B cell (primary cell): ENCODE data around the gene ZNF615. TPM values are rescaled to one million over a fixed set of nuclear protein-coding genes. Genes with fewer than 3 reads are reported as not detected.
"Not testable (repeated sequence)": the region's sequence is repeated elsewhere in the genome, so short reads cannot be mapped to it uniquely, and the experiment has no call there.

Experiments used
- ATAC-seq: fragments of 200-7000 bp; cut with Tn5 transposase; one replicate; pipeline ENCODE4 v1.10.0; 2021; ENCODE audit warnings: low read depth, mild to moderate bottlenecking, moderate number of reproducible peaks, moderate library complexity
- CTCF ChIA-PET: fragments of 350-600 bp; sonication (Branson Sonifier 250); formaldehyde crosslinking; loops from one replicate; lab custom pipeline; 2021; ENCODE audit warnings: antibody characterized with exemption, inconsistent platforms; lab: Charles Lee
- POLR2A ChIA-PET: fragments of 350-600 bp; sonication (Branson Sonifier 250); formaldehyde crosslinking; loops from one replicate; lab custom pipeline; 2021; ENCODE audit warnings: antibody characterized with exemption; lab: Charles Lee
- DNase-seq: peaks from one replicate; pipeline ENCODE4 v3.0.0; 2013
- H2AFZ ChIP-seq: 2 replicates; pipeline ENCODE4 v1.6.1; 2012; ENCODE audit warnings: mild to moderate bottlenecking, low read depth, low read length; ENCODE audit not compliant: insufficient read depth, poor library complexity, severe bottlenecking
- H3K27ac ChIP-seq, 2 donors: 1 replicate in 1 of 2; 2 replicates in 1 of 2; pipeline ENCODE4 v1.5.1; 2012 to 2013; ENCODE audit warnings: low read length in 2 of 2, mild to moderate bottlenecking in 2 of 2, moderate library complexity in 1 of 2
- H3K27me3 ChIP-seq, 4 experiments: fragments of 200-600 bp in 1 of 4; sonication (generic) in 1 of 4; replicated peaks in 1 of 4; 1 replicate in 2 of 4; 2 replicates in 2 of 4; pipeline versions ENCODE4 v1.6.1 to v1.7.0; 2013 to 2016; ENCODE audit warnings: low read length in 3 of 4, mild to moderate bottlenecking in 2 of 4, mixed read lengths in 1 of 4, moderate library complexity in 1 of 4; ENCODE audit not compliant: insufficient read depth in 4 of 4, control insufficient read depth in 3 of 4; ENCODE audit errors: control extremely low read depth in 1 of 4
- H3K36me3 ChIP-seq, 2 experiments: replicated peaks in 1 of 2; 1 replicate in 1 of 2; 2 replicates in 1 of 2; pipeline versions ENCODE4 v1.6.1 to v1.7.1; 2013; ENCODE audit warnings: low read length in 1 of 2; ENCODE audit not compliant: insufficient read depth in 2 of 2, control insufficient read depth in 1 of 2; ENCODE audit errors: control extremely low read depth in 1 of 2, extremely low read depth in 1 of 2
- H3K4me1 ChIP-seq, 2 donors: fragments of 200-600 bp in 1 of 2; sonication (generic) in 1 of 2; 1 replicate in 1 of 2; 2 replicates in 1 of 2; pipeline versions ENCODE4 v1.5.1 to v1.6.1; 2013 to 2017; ENCODE audit warnings: low read length in 2 of 2; ENCODE audit not compliant: control insufficient read depth in 2 of 2, insufficient read depth in 2 of 2
- H3K4me2 ChIP-seq: replicated peaks from 2 replicates; pipeline ENCODE3; 2012; ENCODE audit warnings: mild to moderate bottlenecking, low read depth, low read length; ENCODE audit not compliant: poor library complexity, severe bottlenecking
- H3K4me3 ChIP-seq, 5 experiments: fragments of 200-600 bp in 1 of 5; sonication (generic) in 1 of 5; 1 replicate in 3 of 5; 2 replicates in 2 of 5; pipeline versions ENCODE4 v1.5.1 to v1.7.0; 2011 to 2016; ENCODE audit warnings: low read length in 4 of 5, mild to moderate bottlenecking in 4 of 5, low read depth in 2 of 5, control low read depth in 1 of 5, moderate library complexity in 1 of 5; ENCODE audit not compliant: insufficient read depth in 1 of 5; ENCODE audit errors: control extremely low read depth in 1 of 5, extremely low read depth in 1 of 5
- H3K79me2 ChIP-seq: fragments of 200-600 bp; sonication (generic); one replicate; pipeline ENCODE4 v1.6.0; 2016; ENCODE audit warnings: low read length; ENCODE audit not compliant: control insufficient read depth, insufficient read depth
- H3K9ac ChIP-seq: fragments of 200-600 bp; sonication (generic); 2 replicates; pipeline ENCODE4 v1.6.1; 2017; ENCODE audit warnings: mild to moderate bottlenecking, low read length, moderate library complexity
- H3K9me3 ChIP-seq, 3 donors: one replicate each; pipeline versions ENCODE4 v1.6.1 to v1.7.1; 2013; ENCODE audit warnings: low read length in 2 of 3; ENCODE audit not compliant: control insufficient read depth in 2 of 3, insufficient read depth in 1 of 3; ENCODE audit errors: control extremely low read depth in 1 of 3
- H4K20me1 ChIP-seq: 2 replicates; pipeline ENCODE4 v1.6.0; 2012; ENCODE audit warnings: mild to moderate bottlenecking, low read length; ENCODE audit not compliant: insufficient read depth, control insufficient read depth, poor library complexity, severe bottlenecking
- H3K27ac Mint-ChIP-seq: one replicate; pipeline ENCODE4 v1.8.0; 2021; ENCODE audit warnings: mixed read lengths
- H3K27me3 Mint-ChIP-seq: one replicate; pipeline ENCODE4 v1.8.0; 2021; ENCODE audit warnings: mixed read lengths
- H3K4me1 Mint-ChIP-seq: one replicate; pipeline ENCODE4 v1.8.0; 2021; ENCODE audit warnings: mixed read lengths
- H3K4me3 Mint-ChIP-seq: one replicate; pipeline ENCODE4 v1.8.0; 2021; ENCODE audit warnings: mixed read lengths
- H3K9me3 Mint-ChIP-seq: one replicate; pipeline ENCODE4 v1.8.0; 2022; ENCODE audit warnings: mixed read lengths; ENCODE audit not compliant: insufficient read depth
- whole genome bisulfite sequencing: methylation state at CpG from one replicate; pipeline ENCODE4 v1.1.5; 2013; ENCODE audit warnings: missing lambda C conversion rate; ENCODE audit not compliant: insufficient coverage; 5-methylcytosine and 5-hydroxymethylcytosine counted together
- intact Hi-C: fragments of 100-400 bp; cut with micrococcal nuclease; formaldehyde crosslinking; loops from one replicate; pipeline ENCODE4 v1.10.0; 2022
- polyA plus RNA-seq: library from polyadenylated mRNA; depleted of rRNA; stranded (reverse); fragments of >200 nt; gene quantifications from 2 replicates; pipeline ENCODE4 v1.2.3, GENCODE V29; 2012
- total RNA-seq, 2 donors: library from RNA; stranded (reverse); fragments of 120-200 nt in 1 of 2; gene quantifications; 1 replicate in 1 of 2; 2 replicates in 1 of 2; pipeline versions ENCODE4 v1.2.3 to v1.2.4, GENCODE V29; 2013 to 2022

ZNF615 gene
- total and polyA plus RNA-seq, 2 donors (not counting 1 experiment from before 2014, with no cell fraction given): 5.0 to 16.8 TPM

DNA sequence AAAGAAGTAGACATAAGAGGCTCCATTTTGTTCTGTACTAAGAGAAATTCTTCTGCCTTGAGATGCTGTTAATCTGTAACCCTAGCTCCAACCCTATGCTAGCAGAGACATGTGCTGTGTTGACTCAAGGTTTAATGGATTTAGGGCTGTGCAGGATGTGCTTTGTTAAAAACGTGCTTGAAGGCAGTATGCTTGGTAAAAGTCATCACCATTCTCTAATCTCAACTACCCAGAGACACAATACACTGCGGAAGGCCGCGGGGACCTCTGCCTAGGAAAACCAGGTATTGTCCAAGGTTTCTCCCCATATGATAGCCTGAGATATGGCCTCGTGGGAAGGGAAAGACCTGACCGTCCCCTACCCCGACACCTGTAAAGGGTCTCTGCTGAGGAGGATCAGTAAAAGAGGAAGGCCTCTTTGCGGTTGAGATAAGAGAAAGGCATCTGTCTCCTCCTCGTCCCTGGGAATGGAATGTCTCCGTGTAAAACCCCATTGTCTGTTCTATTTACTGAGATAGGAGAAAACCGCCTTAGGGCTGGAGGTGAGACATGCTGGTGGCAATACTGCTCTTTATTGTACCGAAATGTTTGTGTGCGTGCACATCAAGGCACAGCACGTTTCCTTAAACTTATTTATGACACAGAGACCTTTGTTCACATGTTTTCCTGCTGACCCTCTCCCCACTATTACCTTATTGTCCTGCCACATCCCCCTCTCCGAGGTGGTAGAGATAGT, 18.4 kb upstream of the ZNF615 start:
- CTCF ChIA-PET, H4K20me1 ChIP-seq, H3K9ac ChIP-seq, H3K4me2 ChIP-seq, DNase-seq, H3K27ac ChIP-seq, intact Hi-C loops, H3K27me3 ChIP-seq, ATAC-seq, H3K4me3 ChIP-seq, H2AFZ ChIP-seq, H3K27me3 Mint-ChIP-seq: not testable (repeated sequence)
- Mint-ChIP-seq H3K27ac (peak overlapping the region; percentile 23), H3K9me3 (peaks cover 12% of the 10 kb centered on the region), H3K4me3 (peak overlapping the region; percentile 29), H3K4me1 (peaks cover 25% of the 10 kb centered on the region)
- peaks cover 66% of the 10 kb centered on the region for H3K79me2 ChIP-seq
- H3K4me1 ChIP-seq: peaks cover 5 to 13% of the 10 kb centered on the region in 2 donors
- H3K9me3 ChIP-seq: peaks cover 13 to 46% (median 22%) of the 10 kb centered on the region in 3 donors
- WGBS: 94% methylated on average over 7 of the region's 15 CpGs
- POLR2A ChIA-PET: interaction anchor here (2.4 kb wide), 1 partner anchor 23 kb away, joined by 19 read pairs; the partner anchor contains the start of gene ZNF432
- H3K36me3 ChIP-seq: peaks cover 3 to 39% of the 10 kb centered on the region in 2 experiments

DNA sequence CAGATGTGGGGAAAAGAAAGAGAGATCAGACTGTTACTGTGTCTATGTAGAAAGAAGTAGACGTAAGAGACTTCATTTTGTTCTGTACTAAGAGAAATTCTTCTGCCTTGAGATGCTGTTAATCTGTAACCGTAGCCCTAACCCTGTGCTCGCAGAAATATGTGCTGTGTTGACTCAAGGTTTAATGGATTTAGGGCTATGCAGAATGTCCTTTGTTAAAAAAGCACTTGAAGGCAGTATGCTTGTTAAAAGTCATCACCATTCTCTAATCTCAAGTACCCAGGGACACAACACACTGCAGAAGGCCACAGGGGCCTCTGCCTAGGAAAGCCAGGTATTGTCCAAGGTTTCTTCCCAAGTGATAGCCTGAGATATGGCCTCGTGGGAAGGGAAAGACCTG, 16.5 kb upstream of the ZNF615 start:
- H3K9me3 ChIP-seq: peaks cover 12 to 50% (median 38%) of the 10 kb centered on the region in 3 donors
- DNase-seq, H3K27me3 ChIP-seq, H3K4me2 ChIP-seq, POLR2A ChIA-PET, H3K27me3 Mint-ChIP-seq, intact Hi-C loops, CTCF ChIA-PET, H3K4me3 ChIP-seq, H3K4me3 Mint-ChIP-seq, H3K27ac ChIP-seq, H3K9ac ChIP-seq, H3K27ac Mint-ChIP-seq, ATAC-seq, H2AFZ ChIP-seq, H4K20me1 ChIP-seq: not testable (repeated sequence)
- H3K79me2 ChIP-seq: peaks cover 75% of the 10 kb centered on the region
- peaks cover 25% of the 10 kb centered on the region for H3K4me1 Mint-ChIP-seq
- peaks cover 24% of the 10 kb centered on the region for H3K9me3 Mint-ChIP-seq
- 100% methylated on average over 4 of the region's 4 CpGs for WGBS
- peaks cover 5 to 13% of the 10 kb centered on the region in 2 donors for H3K4me1 ChIP-seq
- H3K36me3 ChIP-seq: peaks cover 5 to 56% of the 10 kb centered on the region in 2 experiments
